HG02610 (cell line): ENCODE measurements around the gene CHD9NB.
"Not testable (repeated sequence)": the region's sequence is repeated elsewhere in the genome, so short reads cannot be mapped to it uniquely, and the experiment has no call there.

Experiments used
- ATAC-seq: cut with Tn5 transposase; IDR thresholded peaks from one replicate; pipeline ENCODE4 v1.9.1; 2021; ENCODE audit warnings: mild to moderate bottlenecking, moderate library complexity; ENCODE audit not compliant: unreplicated experiment

Gene CHD9NB

GRCh38 chr16:53059672-53060071 lies 7.0 kb upstream of the CHD9NB start:
- ATAC-seq, result no peak

- no peak for ATAC-seq
Measured at GRCh38 chr16:53058882-53059281, 6.2 kb upstream of the CHD9NB start.

DNA sequence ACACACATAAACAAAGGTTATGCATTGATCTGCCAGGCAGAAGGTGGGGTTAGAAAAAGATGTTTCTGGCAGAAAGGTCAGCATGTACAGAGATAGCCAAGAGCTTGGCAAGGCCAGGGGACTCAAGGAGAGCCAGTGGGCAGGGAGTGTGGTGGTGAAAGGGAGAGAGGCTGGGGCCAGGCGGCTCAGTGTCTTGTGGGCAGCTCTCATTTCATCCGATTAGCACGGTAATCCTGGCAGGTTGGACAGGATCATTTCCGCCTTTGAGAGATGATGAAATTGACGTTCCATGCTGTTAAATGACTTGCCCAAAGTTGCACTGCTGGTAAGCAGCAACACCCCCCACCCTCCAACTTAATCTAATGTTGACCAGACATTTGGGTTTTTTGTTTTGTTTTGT lies 5.7 kb upstream of the CHD9NB start:
- ATAC-seq, result no peak

DNA sequence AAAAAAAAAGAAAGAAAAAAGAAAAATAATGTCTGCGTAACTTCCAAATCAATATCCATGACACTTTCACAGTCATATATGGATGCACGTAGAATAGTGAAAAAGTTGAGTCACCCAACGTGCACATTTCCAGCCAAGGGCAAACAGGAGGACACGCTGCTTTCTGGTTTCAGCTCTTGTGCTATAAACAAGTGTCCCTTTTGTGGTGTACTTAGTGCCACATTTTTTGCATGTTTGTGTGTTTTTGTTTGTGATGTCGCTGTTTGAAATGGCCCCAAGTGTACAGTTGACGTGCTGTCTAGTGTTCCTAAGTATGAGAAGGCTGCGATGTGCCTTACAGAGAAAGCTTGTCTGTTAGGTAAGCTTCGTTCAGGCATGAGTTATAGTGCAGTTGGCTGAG lies 5.0 kb upstream of the CHD9NB start:
- no peak for ATAC-seq

- no peak for ATAC-seq
Measured at GRCh38 chr16:53056392-53056881, 3.7 kb upstream of the CHD9NB start.

- no peak for ATAC-seq
Measured at GRCh38 chr16:53055541-53056391, 3.1 kb upstream of the CHD9NB start.

- ATAC-seq, result peak; percentile 72
Measured at GRCh38 chr16:53054670-53055485, 2.2 kb upstream of the CHD9NB start, which contains the start of gene CHD9. Gene CHD9, plus strand, starts transcription at chr16:53054991. Its CDS starts 101,099 bp downstream, at chr16:53156090.

DNA sequence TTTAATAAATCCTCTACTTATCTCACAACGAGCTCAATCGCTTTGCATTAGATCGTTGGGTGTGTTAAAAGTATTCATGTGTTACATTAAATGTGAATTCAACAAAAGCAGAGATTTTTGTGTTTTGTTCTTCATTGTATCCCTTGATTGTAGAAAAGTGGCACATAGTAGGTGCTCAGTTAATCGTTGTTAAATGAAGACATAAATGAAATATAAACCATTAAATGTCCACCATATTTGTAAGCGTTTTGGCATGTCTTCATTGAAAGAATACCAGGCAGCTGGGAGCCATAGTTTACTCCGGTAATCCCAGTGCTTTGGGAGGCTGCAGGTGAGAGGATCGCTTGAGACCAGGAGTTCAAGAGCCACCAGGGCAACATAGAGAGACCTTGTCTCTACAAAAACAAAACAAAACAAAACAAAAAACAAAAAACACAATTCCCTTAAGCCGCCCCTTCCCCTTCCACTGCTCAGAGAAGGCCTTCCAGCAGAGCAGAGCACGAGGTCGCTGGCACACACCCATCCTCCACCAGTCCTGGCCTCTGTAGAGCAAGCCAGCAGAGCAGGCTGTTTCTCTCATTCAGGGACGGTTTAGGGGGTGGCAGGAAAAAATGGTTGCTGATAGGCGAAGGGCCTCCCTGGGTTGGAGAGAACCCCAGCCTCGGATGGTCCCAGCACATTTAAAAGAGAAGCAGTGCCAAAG lies 1.4 kb upstream of the CHD9NB start:
- ATAC-seq, result peak; percentile 38

- not testable (repeated sequence) for ATAC-seq
Measured at GRCh38 chr16:53051255-53051654, 1.4 kb downstream of the CHD9NB start.

DNA sequence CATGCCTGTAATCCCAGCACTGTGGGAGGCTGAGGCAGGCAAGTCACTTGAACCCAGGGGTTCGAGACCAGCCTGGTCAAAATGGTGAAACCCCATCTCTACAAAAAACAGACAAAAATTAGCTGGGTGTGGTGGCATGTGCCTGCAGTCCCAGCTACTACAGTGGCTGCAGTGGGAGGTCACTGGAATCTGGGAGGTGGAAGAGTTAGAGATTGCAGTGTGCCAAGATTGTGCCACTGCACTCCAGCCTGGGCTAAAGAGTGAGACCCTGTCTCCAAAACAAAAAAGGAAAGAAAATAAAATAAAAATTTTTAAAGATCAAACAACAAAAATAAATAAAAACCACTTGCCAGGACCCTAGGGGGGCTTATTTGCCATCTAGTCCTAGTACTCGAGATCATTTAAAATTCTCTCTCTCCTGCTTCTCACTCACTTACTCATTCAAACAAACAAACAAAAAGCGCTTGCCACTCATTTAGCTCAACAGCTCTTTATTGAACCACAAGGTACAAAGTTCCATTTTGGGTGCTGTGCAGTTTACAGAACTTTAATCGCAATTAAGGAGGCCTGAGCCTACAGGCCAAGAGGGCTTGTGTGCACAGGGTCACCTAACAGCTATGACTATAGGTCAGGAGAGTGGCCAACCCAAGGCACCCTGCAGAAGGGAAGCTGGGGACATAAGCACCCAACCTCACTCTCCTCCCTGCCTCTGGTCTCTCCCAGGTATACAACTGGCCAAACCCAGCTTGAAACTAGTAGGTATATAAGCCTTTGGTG lies 4.4 kb downstream of the CHD9NB start:
- ATAC-seq, result no peak

GRCh38 chr16:53047515-53047914 lies 5.2 kb downstream of the CHD9NB start:
- not testable (repeated sequence) for ATAC-seq

- ATAC-seq, result no peak
Measured at GRCh38 chr16:53045341-53046220, 7.1 kb downstream of the CHD9NB start.

GRCh38 chr16:53043986-53044601 lies 8.6 kb downstream of the CHD9NB start:
- ATAC-seq, result no peak

GRCh38 chr16:53043428-53043831 lies 9.3 kb downstream of the CHD9NB start:
- ATAC-seq, result no peak

GRCh38 chr16:53042235-53042701 lies 10.4 kb downstream of the CHD9NB start:
- ATAC-seq, result no peak

DNA sequence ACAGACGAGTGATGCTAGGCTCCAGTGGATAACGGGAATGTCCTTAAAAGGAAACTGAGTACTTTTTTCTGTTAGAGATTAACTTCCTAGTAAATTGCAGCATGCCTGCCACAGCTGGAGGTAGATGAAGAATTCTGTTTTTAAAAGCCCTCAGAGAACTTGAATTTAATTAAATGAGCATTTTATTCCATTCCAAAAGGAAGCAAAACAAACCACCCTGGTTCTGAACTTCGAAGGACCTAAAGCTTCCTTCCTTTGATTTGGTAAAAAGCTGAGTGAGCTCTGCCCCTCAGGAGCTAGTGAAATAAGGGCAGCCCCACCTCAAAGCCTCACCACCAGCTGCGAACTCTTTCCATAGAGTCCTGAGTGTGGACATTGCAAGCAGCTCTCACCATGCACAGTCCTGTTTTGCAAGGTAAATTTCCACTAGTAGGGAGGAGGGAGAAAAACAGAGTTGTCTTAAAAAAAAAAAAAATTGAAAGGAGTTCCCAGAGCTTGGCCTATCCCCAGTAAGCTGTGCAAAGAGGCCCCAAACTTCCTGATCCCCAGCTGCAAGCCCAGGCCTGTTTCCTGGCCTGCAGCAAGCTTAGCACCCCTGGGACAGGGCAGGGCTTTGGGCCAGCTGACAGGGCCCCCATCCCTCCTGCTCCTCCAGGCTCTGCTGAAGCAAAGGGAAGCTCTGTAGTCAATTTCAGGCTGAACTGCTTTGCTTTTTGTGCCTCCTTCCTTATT lies 11.2 kb downstream of the CHD9NB start:
- peak; percentile 63 for ATAC-seq

DNA sequence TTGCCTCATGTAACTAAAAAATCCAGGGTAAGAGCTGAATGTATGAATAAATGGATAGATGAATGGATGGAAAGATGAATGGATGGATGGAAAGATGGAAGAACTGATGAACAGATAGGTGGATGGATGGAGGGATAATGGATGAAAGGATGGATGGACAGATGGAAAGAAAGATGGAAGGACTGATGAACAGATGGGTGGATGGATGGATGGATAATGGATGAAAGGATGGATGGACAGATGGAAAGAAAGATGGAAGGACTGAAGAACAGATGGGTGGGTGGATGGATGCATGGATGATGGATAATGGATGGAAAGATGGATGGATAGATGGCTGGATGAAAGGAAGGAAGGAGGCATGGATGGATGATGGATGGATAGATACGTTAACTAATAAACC lies 11.9 kb downstream of the CHD9NB start:
- ATAC-seq, result no peak

- not testable (repeated sequence) for ATAC-seq
Measured at GRCh38 chr16:53036711-53037110, 16.0 kb downstream of the CHD9NB start.
